ENCODE results near the gene USH2A.

USH2A gene

DNA sequence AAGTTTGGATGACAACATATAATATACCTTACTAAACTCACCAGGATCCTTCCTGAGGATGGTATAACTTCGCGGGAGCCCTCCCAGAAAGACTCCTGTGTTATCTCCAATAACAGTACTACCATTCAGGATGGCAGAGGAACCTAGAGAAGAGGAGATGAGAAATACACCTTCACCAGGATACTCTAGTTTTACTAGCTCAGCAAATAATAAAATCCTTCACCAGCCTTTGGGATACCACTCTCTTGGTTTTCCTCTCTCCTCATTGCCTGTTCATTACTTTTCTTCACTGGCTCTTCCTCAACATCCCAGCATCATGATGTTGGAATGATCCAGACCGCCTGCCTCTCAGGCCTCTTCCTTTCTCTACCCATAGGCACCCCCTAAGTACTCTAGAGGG lies 336.6 kb downstream of the USH2A start:
- no peaks in the 10 kb centered on the region for H3K79me2 ChIP-seq (ENCODE audit: low read length)
- H3K9me2 ChIP-seq (replicated peaks; ENCODE audit: insufficient read depth, low read length) = no peaks in the 10 kb centered on the region
- H3K4me2 ChIP-seq (ENCODE audit: low read depth, low read length) = no peak overlapping the region
- H3K27me3 ChIP-seq (replicated peaks; ENCODE audit: insufficient read depth, low read length) = no peaks in the 10 kb centered on the region
- no peaks in the 10 kb centered on the region for H3K9me3 ChIP-seq (replicated peaks; ENCODE audit: insufficient read depth, low read length)
- TF ChIP-seq, protein P1, sequence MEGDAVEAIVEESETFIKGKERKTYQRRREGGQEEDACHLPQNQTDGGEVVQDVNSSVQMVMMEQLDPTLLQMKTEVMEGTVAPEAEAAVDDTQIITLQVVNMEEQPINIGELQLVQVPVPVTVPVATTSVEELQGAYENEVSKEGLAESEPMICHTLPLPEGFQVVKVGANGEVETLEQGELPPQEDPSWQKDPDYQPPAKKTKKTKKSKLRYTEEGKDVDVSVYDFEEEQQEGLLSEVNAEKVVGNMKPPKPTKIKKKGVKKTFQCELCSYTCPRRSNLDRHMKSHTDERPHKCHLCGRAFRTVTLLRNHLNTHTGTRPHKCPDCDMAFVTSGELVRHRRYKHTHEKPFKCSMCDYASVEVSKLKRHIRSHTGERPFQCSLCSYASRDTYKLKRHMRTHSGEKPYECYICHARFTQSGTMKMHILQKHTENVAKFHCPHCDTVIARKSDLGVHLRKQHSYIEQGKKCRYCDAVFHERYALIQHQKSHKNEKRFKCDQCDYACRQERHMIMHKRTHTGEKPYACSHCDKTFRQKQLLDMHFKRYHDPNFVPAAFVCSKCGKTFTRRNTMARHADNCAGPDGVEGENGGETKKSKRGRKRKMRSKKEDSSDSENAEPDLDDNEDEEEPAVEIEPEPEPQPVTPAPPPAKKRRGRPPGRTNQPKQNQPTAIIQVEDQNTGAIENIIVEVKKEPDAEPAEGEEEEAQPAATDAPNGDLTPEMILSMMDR (IDR thresholded peaks at IDR 0.05; ENCODE audit: low read length) = no peak
- H2AFZ ChIP-seq (ENCODE audit: low read length) = no peak overlapping the region
- H3K36me3 ChIP-seq (replicated peaks; ENCODE audit: insufficient read depth, low read length) = no peaks in the 10 kb centered on the region
- no peak overlapping the region for H3K4me3 ChIP-seq (ENCODE audit: low read length)
- no peak for DNase-seq
- no peak overlapping the region for H3K9ac ChIP-seq (ENCODE audit: low read length)
- no peaks in the 10 kb centered on the region for H3K4me1 ChIP-seq (ENCODE audit: low read length)
- no peak overlapping the region for H3K27ac ChIP-seq (ENCODE audit: low read length)
- H3F3A ChIP-seq (ENCODE audit: insufficient read depth, low read length) = no peaks in the 10 kb centered on the region
- no peaks in the 10 kb centered on the region for H4K20me1 ChIP-seq (ENCODE audit: insufficient read depth, low read length)

DNA sequence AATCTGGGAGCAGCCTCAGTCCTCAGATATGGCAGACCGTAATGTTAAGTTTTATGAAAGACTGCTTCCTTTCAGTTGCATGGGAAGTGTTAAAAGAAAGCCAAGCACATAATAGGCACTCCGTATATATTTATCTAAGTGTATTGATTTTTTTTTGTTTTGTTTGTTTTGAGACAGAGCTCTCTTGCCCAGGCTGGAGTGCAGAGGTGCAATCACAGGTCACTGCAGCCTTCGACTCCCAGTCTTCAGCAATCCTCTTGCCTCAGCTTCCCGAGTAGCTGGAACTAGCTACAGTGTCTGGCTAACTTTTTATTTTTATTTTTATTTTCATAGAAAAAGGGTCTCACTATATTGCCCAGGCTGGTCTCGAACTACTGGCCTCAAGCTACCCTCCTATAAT lies 341.8 kb downstream of the USH2A start:
- no peaks in the 10 kb centered on the region for H4K20me1 ChIP-seq (ENCODE audit: insufficient read depth, low read length)
- no peaks in the 10 kb centered on the region for H3K9me3 ChIP-seq (replicated peaks; ENCODE audit: insufficient read depth, low read length)
- no peak overlapping the region for H3K9ac ChIP-seq (ENCODE audit: low read length)
- TF ChIP-seq, protein P1 (IDR thresholded peaks at IDR 0.05; ENCODE audit: low read length) = no peak
- TF ChIP-seq EZH2 (optimal IDR thresholded peaks at IDR 0.05; ENCODE audit: low read depth, low read length) (no peak), EZH2phosphoT487 (IDR thresholded peaks at IDR 0.05; ENCODE audit: low read length) (no peak)
- H3K9me2 ChIP-seq (replicated peaks; ENCODE audit: insufficient read depth, low read length) = no peaks in the 10 kb centered on the region
- H2AFZ ChIP-seq (ENCODE audit: low read length) = no peak overlapping the region
- H3K27ac ChIP-seq (ENCODE audit: low read length) = no peak overlapping the region
- no peaks in the 10 kb centered on the region for H3K36me3 ChIP-seq (replicated peaks; ENCODE audit: insufficient read depth, low read length)
- H3F3A ChIP-seq (ENCODE audit: insufficient read depth, low read length) = no peaks in the 10 kb centered on the region
- H3K4me2 ChIP-seq (ENCODE audit: low read depth, low read length) = no peak overlapping the region
- no peak for DNase-seq
- H3K4me1 ChIP-seq (ENCODE audit: low read length) = no peaks in the 10 kb centered on the region
- no peak overlapping the region for H3K4me3 ChIP-seq (ENCODE audit: low read length)
- H3K79me2 ChIP-seq (ENCODE audit: low read length) = no peaks in the 10 kb centered on the region
- no peaks in the 10 kb centered on the region for H3K27me3 ChIP-seq (replicated peaks; ENCODE audit: insufficient read depth, low read length)

DNA sequence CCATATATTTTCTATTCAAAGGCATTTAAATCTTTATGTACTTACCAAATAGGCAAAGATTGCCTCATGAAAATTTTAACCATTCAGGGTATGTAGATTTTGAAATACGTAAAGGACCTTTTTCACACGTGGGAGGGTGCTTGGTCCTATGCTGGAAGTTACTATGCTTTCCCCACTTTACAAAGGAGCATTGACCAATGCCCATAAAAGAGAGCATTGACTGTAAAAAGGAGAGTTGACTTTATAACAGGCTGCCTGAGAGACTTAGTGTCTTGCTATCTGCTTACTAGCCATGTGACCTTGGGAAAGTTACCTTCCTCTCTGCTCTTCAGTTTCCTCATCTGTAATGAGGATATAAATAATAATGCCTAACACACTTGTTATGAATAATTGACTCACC lies 346.5 kb downstream of the USH2A start:
- Histone ChIP-seq H3K4me1 (ENCODE audit: low read length) (no peaks in the 10 kb centered on the region), H3K4me3 (ENCODE audit: low read length) (no peak overlapping the region), H4K20me1 (ENCODE audit: insufficient read depth, low read length) (no peaks in the 10 kb centered on the region), H3K4me2 (ENCODE audit: low read depth, low read length) (no peak overlapping the region), H3K27me3 (replicated peaks; ENCODE audit: insufficient read depth, low read length) (no peaks in the 10 kb centered on the region), H3K27ac (ENCODE audit: low read length) (no peak overlapping the region), H3K9me3 (replicated peaks; ENCODE audit: insufficient read depth, low read length) (no peaks in the 10 kb centered on the region), H3K79me2 (ENCODE audit: low read length) (no peaks in the 10 kb centered on the region), H3K9ac (ENCODE audit: low read length) (no peak overlapping the region), H3K36me3 (replicated peaks; ENCODE audit: insufficient read depth, low read length) (no peaks in the 10 kb centered on the region), H3K9me2 (replicated peaks; ENCODE audit: insufficient read depth, low read length) (no peaks in the 10 kb centered on the region), H3F3A (ENCODE audit: insufficient read depth, low read length) (no peaks in the 10 kb centered on the region), H2AFZ (ENCODE audit: low read length) (no peak overlapping the region)
- no peak for DNase-seq
- TF ChIP-seq EZH2 (optimal IDR thresholded peaks at IDR 0.05; ENCODE audit: low read depth, low read length) (no peak), EZH2phosphoT487 (IDR thresholded peaks at IDR 0.05; ENCODE audit: low read length) (no peak)
- TF ChIP-seq, protein P1 (IDR thresholded peaks at IDR 0.05; ENCODE audit: low read length) = no peak
